ENCODE results near the gene GALNT2.

The GALNT2 gene

DNA sequence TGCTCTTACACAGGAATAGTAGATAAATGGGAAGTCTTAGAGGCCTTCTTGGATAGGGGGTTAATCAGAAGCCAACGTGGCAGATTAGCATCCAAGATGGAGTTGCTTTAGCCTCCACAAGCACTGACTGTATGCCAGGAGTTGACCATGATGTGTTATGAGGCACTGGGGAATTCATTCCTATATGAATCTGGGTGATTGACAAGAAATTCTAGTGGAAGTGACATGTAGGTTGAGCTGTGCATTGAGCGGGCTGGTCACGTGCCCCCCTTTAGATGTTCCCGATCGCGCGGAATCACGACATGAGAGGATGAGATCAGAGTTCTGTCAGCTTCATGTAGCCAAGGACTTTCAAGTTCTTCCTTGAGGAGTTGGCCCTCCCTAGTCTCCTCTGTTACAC is 31.7 kb downstream of the GALNT2 start:
- no peak for DNase-seq
- TF ChIP-seq POLR2A (IDR thresholded peaks at IDR 0.05; ENCODE audit: low read length) (no peak), GATA1 (IDR thresholded peaks at IDR 0.05; ENCODE audit: low read depth, low read length) (no peak)

DNA sequence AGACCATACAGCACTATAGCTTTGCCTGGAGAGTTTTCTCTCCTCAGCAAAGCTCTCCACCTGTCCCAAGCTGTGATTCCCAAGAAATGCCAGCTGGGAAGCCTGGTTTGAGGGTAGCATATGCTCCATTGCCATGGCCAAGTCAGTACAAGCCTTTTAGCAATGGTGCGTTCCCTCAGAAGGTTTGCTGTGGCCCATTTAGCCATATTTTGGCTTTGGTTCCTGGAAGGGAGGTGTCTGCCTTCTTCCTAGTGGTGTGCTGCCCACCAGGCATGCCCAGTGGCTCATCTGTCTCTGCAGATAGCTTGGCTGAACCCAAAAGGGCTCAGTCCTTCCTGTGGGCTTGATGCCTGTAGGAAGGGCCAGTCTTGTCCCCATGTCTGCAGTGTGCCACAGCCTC is 32.4 kb downstream of the GALNT2 start:
- no peak for DNase-seq
- TF ChIP-seq GATA1 (IDR thresholded peaks at IDR 0.05; ENCODE audit: low read depth, low read length) (no peak), POLR2A (IDR thresholded peaks at IDR 0.05; ENCODE audit: low read length) (no peak)

DNA sequence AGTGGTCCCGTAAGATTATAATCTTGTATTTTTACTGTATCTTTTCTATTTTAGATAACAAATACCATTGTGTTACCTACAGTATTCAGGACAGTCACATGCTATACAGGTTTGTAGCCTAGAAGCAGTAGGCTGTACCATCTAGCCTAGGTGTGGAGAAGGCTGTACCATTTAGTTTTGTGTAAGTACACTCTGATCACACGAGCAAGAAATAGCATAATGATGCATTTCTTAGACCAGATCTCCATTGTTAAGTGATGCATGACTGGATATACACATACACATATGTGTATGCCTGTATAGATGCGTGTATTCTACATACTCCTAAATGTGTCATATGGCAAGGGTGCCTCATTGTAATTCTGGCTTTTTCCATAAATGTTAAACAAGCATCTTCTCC is 33.9 kb downstream of the GALNT2 start:
- TF ChIP-seq GATA1 (IDR thresholded peaks at IDR 0.05; ENCODE audit: low read depth, low read length) = no peak
- TF ChIP-seq POLR2A (IDR thresholded peaks at IDR 0.05; ENCODE audit: low read length) = no peak
- DNase-seq = no peak

DNA sequence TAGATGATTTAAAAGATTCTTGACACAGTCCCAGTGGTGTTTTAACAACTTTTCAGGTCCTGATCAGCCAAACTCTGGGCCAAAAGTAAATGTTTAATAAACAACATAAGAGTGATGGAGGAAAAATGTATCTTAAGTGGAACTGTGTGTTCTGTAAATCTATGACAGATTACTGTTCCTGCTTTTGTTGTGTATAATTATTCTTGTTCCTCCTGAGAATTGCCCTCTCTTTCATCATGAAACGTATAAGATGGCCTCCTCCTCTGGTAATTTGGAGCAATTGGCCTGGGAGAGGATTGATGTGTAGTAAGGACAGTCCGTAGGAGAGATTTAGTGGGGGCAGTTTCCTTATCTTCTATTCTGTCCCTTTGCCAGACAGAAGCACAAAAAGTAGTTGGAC is 34.5 kb downstream of the GALNT2 start:
- TF ChIP-seq GATA1 (IDR thresholded peaks at IDR 0.05; ENCODE audit: low read depth, low read length) (no peak), POLR2A (IDR thresholded peaks at IDR 0.05; ENCODE audit: low read length) (no peak)

DNA sequence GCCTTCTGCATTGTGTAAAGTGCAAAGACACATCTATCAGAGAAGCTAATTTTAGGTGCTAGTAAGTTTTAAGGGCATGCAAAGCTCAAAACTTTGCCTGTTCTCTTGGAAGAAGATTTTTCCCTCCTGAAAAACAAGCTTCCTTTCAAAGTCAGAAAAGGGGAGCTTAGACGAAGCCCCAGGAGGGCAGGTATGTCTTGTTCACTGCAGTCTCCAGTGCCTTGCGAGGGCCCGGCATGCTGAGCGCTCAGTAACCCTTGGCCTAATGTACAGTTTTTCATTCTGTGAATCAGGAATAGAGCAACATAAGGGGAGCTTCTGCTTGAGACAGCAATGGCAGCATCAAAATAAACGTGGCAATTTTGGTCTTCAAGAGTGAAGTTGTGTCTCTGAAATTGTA is 35.0 kb downstream of the GALNT2 start:
- DNase-seq = no peak
- TF ChIP-seq POLR2A (IDR thresholded peaks at IDR 0.05; ENCODE audit: low read length) = no peak
- TF ChIP-seq GATA1 (IDR thresholded peaks at IDR 0.05; ENCODE audit: low read depth, low read length) = no peak

More for the DNA sequence above, 34.5 kb downstream of the GALNT2 start:
- DNase-seq = no peak

DNA sequence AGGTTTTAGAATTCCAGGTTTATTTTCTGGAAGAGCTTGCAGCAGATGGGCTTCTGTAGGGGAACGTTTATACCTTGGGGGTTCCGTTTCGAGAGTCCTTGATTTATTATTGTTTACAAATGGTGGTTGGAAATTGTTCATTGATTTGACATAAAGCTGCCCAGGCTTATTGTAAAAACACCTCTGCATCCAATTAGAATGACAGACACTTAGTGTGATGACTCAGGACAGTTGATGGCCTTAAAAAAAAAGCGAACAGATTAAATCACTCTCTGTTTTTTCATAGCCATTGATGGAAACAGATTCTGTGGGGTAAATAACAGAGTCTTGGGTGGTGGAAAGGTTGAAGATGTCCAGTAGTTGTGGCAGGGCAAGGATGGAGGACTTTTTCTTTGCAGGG is 35.4 kb downstream of the GALNT2 start:
- DNase-seq = no peak
- no peak for TF ChIP-seq GATA1 (IDR thresholded peaks at IDR 0.05; ENCODE audit: low read depth, low read length)
- TF ChIP-seq POLR2A (IDR thresholded peaks at IDR 0.05; ENCODE audit: low read length) = no peak

DNA sequence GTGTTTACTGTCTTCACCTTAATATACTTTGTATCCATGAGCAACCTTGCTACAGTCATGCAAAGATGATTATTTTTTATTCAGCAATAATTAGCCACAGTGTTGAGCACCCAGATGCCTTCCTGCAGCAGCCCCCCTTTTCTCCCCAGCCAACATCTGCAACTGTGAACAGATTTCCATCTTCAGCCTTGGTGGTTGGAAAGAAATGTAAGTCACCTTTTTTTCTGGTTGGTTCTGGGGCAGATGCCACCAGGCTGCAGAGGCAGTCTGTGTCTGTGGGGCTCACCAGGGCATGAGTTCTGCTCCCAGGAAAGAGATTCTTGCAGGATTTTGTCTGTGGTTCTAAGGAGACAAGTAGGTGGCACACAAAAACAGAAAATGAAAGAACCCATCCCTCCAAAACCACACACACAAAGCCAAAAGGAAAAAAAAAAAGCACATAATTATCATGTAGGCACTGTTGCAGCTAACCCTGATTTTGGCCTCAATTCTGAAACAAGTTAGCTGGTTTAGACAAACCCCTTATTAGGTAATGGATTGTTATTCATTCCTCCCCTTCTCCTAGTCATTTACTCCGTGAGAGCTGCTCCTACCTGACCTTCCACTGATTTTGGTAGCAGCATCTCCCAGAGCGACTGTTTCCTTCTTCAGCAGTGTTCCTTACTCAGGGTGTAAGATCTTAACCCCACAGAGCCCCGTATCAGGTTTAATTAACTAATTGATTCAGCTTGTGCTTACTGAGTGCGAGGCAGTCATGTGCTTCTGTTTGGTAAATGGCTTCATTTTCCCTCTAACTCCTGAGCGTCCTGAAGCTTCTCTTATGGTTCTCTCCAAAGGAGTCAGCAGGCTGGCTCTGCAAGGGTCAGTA is 36.5 kb downstream of the GALNT2 start:
- no peak for DNase-seq
- TF ChIP-seq POLR2A (IDR thresholded peaks at IDR 0.05; ENCODE audit: low read length) (no peak), GATA1 (IDR thresholded peaks at IDR 0.05; ENCODE audit: low read depth, low read length) (no peak)

DNA sequence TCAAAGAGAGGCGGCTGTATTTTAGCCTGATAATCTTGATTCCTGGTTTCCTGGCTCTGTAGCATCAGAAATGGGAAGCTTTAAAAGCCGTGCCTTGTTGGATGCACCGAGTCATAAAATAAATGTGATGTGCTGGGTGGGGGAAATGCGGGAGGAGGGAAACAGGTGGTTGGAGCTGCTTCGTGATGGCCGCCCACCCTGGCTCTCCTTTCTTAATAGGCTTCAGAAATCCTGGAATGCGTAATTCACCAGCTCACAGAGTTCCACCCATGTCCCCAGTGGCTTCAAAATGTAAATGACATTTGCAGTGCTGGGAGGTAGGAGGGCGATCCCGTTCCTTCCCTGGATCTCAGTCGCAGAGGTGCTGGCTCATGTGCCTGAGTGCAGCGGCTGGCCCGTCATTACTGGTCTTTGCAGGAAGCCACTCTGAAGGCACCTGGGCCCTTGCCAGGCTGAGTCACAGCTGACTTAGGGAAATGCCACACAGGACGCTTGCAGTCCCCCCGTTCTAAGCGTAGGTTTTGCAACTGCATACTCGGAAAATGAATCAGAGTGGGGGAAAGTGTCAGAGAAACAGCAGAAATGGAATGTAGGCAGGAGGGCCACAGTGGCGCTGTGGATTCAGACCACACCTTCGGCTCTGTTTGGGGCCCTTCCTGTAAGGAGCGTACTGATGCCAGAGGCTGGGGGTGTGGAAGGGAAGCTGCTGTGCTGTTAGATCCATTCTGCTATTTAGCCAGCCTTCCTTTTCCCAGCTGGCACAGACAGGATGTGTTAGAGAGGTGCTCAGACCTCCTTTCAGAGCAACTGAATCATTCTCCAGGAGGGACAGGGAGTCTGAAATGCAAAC is 37.6 kb downstream of the GALNT2 start:
- TF ChIP-seq GATA1 (IDR thresholded peaks at IDR 0.05; ENCODE audit: low read depth, low read length) = no peak
- TF ChIP-seq POLR2A (IDR thresholded peaks at IDR 0.05; ENCODE audit: low read length) = no peak
- peak; percentile 59 to 81 for DNase-seq

DNA sequence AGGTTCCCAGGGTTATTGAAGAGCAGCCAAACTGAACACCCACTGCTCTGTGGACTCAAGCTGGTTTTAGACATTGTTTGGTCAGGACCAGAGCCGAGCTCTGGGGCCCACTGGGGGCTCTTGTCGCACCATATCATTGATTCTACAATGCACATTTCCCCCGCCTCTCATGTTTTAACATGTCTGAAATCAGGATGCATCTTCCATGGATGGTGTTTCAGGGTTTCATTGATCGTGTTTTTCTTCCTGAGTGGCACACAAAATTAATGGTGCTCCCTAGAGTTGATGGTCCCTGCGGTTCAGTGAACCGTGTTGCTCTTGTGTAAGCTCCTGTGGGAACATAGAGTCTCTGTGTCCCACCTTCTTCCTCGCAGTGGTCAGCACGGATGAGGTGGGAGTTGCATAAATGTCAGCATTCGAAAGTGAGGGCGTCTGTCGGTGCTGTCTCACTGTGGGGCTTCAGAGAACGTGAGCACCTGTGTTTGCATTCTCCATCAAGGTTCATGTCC is 38.3 kb downstream of the GALNT2 start:
- TF ChIP-seq GATA1 (IDR thresholded peaks at IDR 0.05; ENCODE audit: low read depth, low read length) = no peak
- no peak for TF ChIP-seq POLR2A (IDR thresholded peaks at IDR 0.05; ENCODE audit: low read length)

DNA sequence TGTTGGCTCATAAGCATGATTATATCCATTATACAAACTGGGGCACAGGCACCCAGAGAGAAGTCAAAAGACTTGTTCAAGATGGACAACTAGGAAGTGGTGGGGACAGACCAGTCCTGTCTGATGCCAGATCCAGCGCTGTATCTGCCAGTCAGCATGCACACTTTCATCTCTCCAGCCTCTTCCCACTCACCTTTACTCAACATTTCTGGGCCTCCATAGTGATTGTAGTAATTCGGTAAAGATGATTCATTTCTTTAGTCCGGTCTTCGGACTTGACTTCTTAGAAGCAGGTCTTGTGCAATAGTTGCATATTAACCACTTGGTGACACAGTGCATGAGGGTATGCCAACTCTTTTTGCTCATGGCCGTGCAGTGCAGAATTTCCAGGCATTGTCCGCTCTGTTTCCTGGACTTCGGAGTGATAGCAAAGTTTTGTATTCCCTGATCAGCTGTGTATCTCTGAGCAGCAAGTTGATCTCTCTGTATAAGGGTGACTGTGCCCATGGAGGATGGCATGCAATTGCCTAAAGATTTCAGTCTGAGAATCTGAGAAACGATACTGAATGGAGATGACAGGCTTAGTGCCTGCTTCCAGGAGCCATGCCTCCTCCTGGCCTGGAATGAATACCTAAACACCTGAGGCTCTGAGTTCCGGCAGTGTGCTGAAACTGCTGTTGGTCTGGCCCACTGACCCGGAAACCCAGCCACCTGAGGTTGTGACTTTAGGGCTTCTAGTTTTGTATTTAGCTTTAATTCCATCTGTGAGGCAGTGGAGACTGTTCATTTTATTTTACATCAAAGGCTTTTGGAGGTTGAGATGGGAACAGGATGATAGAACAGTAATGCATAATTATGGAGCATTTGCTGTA is 39.0 kb downstream of the GALNT2 start:
- DNase-seq = no peak
- no peak for TF ChIP-seq GATA1 (IDR thresholded peaks at IDR 0.05; ENCODE audit: low read depth, low read length)
- no peak for TF ChIP-seq POLR2A (IDR thresholded peaks at IDR 0.05; ENCODE audit: low read length)

More for the DNA sequence above, 38.3 kb downstream of the GALNT2 start:
- no peak for DNase-seq

DNA sequence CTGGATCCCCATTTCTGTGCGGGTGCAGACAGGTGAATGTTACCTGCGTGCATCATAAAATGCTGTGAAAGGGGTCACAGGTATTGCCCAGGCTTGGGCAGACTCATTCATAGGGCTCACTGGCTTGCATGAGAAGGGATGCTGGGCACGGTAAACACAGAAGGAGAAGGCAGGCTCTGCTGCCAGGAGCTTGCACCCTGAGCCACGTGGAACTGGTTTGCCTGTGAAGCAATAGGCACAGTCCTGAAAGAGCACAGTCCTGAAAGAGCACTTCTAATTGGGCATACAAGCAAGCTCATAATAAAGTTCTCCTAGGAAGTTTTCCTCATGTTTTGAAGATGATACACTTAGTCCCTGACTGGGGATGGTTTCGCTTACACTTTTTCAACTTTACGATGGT is 40.9 kb downstream of the GALNT2 start:
- TF ChIP-seq POLR2A (IDR thresholded peaks at IDR 0.05; ENCODE audit: low read length) (no peak), GATA1 (IDR thresholded peaks at IDR 0.05; ENCODE audit: low read depth, low read length) (no peak)
- DNase-seq = no peak

DNA sequence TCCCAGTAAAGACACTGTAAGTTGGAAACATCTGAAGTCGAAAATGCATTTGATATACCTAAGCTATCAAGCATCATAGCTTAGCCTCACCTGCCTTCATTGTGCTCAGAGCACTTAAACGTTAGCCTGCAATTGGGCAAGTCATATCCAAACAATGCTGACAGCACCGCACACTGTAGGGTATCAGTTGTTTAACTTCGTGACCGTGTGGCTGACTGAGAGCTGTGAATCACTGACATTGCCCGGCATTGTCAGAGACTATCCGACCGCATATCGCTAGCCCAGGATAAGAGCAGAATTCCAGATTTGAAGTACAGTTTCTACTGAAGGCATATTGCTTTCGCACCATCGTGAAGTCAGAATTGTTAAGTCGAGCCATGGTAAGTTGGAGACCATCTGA is 41.5 kb downstream of the GALNT2 start:
- DNase-seq = no peak
- TF ChIP-seq GATA1 (IDR thresholded peaks at IDR 0.05; ENCODE audit: low read depth, low read length) (no peak), POLR2A (IDR thresholded peaks at IDR 0.05; ENCODE audit: low read length) (no peak)

DNA sequence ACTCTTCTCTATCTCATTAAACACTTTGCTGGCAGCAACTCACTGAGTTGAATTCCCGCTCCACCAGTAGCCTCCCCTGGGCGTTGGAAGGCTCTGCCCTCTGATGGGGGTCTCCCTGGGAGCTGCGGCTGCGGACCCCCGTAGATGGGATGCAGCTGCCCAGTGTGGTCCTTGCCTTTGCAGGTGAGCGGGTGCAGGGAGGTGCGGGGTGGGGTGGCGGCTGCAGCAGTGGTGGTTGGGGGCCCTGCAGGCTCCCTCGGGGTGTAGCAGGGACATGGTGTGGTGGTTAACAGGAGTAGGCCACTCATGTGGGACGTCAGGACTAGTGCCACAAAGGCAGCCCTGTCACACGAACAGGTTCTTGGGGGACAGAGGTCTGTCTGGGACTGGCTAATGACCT is 42.0 kb downstream of the GALNT2 start:
- TF ChIP-seq GATA1 (IDR thresholded peaks at IDR 0.05; ENCODE audit: low read depth, low read length) (no peak), POLR2A (IDR thresholded peaks at IDR 0.05; ENCODE audit: low read length) (no peak)

More for the DNA sequence above, 42.0 kb downstream of the GALNT2 start:
- no peak for DNase-seq
